ENCODE data around the gene CGB8.

DNA sequence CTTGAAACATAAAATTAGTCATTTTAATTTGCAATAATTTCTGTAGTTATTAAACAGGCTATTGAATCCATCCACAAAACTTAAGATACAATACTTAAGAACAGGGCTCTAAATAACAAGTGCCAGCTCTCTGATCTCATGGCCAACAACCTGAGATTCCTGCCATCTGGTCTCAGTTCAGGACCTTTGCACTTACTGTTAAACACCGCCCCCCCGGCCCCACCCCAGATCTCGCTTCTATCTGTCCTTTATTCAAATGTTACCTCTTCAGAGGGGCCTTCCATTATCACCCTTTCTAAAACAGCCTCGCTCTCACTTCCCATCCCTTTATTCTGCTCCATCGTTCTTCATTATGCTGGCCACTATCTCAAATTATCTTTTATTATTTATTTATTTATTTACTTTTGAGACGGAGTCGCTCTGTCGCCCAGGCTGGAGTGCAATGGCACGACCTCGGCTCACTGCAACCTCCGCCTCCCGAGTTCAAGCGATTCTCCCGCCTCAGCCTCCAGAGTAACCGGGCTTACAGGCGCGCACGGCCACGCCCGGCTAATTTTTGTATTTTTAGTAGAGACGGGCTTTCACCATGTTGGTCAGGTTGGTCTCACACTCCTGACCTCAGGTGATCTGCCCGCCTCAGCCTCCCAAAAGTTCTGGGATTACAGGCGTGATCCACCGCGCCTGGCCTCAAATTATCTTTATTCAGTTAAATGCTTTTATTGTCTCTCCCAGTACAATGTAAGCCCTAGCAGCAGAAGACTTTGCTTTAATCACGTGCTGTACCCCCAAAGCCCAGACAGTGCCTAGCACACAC lies 35.5 kb upstream of the CGB8 start:
- TF ChIP-seq POLR2A (IDR thresholded peaks at IDR 0.05; ENCODE audit: low read depth, low read length) (no peak), CEBPB (IDR thresholded peaks at IDR 0.05; ENCODE audit: borderline replicate concordance in 1 of 2, low read depth in 2 of 2, low read length in 2 of 2) (no peak), NRF1 (conservative IDR thresholded peaks at IDR 0.05; ENCODE audit: low read depth, low read length) (no peak), RAD21 (IDR thresholded peaks at IDR 0.05; ENCODE audit: insufficient read depth, low read depth, low read length) (no peak), CBX3 (IDR thresholded peaks at IDR 0.05; ENCODE audit: borderline replicate concordance, low read depth) (no peak), ZZZ3 (IDR thresholded peaks at IDR 0.05; ENCODE audit: control insufficient read depth, insufficient read length, low read depth) (no peak), ZNF274 (IDR thresholded peaks at IDR 0.05; ENCODE audit: insufficient read depth, insufficient read length) (no peak)
- TF ChIP-seq, protein P1, sequence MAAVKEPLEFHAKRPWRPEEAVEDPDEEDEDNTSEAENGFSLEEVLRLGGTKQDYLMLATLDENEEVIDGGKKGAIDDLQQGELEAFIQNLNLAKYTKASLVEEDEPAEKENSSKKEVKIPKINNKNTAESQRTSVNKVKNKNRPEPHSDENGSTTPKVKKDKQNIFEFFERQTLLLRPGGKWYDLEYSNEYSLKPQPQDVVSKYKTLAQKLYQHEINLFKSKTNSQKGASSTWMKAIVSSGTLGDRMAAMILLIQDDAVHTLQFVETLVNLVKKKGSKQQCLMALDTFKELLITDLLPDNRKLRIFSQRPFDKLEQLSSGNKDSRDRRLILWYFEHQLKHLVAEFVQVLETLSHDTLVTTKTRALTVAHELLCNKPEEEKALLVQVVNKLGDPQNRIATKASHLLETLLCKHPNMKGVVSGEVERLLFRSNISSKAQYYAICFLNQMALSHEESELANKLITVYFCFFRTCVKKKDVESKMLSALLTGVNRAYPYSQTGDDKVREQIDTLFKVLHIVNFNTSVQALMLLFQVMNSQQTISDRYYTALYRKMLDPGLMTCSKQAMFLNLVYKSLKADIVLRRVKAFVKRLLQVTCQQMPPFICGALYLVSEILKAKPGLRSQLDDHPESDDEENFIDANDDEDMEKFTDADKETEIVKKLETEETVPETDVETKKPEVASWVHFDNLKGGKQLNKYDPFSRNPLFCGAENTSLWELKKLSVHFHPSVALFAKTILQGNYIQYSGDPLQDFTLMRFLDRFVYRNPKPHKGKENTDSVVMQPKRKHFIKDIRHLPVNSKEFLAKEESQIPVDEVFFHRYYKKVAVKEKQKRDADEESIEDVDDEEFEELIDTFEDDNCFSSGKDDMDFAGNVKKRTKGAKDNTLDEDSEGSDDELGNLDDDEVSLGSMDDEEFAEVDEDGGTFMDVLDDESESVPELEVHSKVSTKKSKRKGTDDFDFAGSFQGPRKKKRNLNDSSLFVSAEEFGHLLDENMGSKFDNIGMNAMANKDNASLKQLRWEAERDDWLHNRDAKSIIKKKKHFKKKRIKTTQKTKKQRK (IDR thresholded peaks at IDR 0.05; ENCODE audit: low read depth, low read length) = no peak

All from GM12878 (cell line).